Mammary epithelial cell (primary cell): Measurements from ENCODE around the gene TTLL11.

Experiments used
- EZH2 ChIP-seq: IDR thresholded peaks from 2 replicates; pipeline ENCODE4 v1.6.1; 2012; ENCODE audit warnings: low read length, inconsistent platforms, borderline replicate concordance
- TF ChIP-seq, protein P1 (sequence below), 2 donors: IDR thresholded peaks in 1 of 2; conservative IDR thresholded peaks in 1 of 2; 2 replicates each; pipeline ENCODE4 v1.5.1; 2011 to 2012; ENCODE audit warnings: inconsistent platforms in 2 of 2, low read length in 2 of 2, mild to moderate bottlenecking in 2 of 2, control low read depth in 1 of 2, low read depth in 1 of 2; ENCODE audit not compliant: insufficient read depth in 1 of 2; ENCODE audit errors: extremely low read depth in 1 of 2

DNA sequence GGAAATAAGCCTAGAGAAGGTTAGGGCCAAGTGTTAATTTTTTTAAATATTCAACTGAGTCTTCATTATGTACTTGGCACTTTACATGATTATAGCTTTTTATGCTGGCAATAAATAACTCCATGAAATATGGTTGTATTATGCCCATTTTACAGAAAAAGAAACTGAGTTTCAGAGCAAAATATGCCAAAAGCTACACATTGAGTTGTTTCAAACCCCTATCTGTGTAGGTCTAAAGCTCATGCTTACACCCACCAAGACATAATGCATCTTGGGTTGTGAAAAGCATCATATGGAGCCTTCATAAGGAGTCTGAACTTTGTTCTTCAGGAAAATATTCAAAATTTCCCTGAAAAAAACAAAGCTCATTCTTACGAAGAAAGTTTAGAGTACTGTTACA, 14.6 kb downstream of the TTLL11 start:
- TF ChIP-seq, protein P1, sequence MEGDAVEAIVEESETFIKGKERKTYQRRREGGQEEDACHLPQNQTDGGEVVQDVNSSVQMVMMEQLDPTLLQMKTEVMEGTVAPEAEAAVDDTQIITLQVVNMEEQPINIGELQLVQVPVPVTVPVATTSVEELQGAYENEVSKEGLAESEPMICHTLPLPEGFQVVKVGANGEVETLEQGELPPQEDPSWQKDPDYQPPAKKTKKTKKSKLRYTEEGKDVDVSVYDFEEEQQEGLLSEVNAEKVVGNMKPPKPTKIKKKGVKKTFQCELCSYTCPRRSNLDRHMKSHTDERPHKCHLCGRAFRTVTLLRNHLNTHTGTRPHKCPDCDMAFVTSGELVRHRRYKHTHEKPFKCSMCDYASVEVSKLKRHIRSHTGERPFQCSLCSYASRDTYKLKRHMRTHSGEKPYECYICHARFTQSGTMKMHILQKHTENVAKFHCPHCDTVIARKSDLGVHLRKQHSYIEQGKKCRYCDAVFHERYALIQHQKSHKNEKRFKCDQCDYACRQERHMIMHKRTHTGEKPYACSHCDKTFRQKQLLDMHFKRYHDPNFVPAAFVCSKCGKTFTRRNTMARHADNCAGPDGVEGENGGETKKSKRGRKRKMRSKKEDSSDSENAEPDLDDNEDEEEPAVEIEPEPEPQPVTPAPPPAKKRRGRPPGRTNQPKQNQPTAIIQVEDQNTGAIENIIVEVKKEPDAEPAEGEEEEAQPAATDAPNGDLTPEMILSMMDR (conservative IDR thresholded peaks at IDR 0.05 in 1 of 2, IDR thresholded peaks at IDR 0.05 in 1 of 2; ENCODE audit: extremely low read depth in 1 of 2, insufficient read depth in 1 of 2, low read depth in 1 of 2, low read length in 2 of 2): no peak
- TF ChIP-seq EZH2: no peak
